SU-DHL-6 (cell line): ENCODE data around the gene SFMBT2.

Source experiments
- H2AFZ ChIP-seq: fragments of 200-600 bp; sonication (generic); 2 replicates; pipeline ENCODE4 v1.6.1; 2014; ENCODE audit warnings: low read depth, mild to moderate bottlenecking, moderate library complexity, mixed read lengths, antibody characterized with exemption, low read length; ENCODE audit not compliant: severe bottlenecking
- H3F3A ChIP-seq: fragments of 200-600 bp; shearing (Covaris generic); 2 replicates; pipeline ENCODE4 v1.6.0; 2016; ENCODE audit warnings: antibody characterized with exemption, mild to moderate bottlenecking; ENCODE audit not compliant: insufficient read depth
- H3K27ac ChIP-seq: fragments of 200-600 bp; sonication (generic); 2 replicates; pipeline ENCODE4 v1.5.1; 2016; ENCODE audit warnings: low read depth, mild to moderate bottlenecking, low read length, moderate library complexity, mixed read lengths
- H3K27me3 ChIP-seq: fragments of 200-600 bp; sonication (generic), shearing (Covaris generic); 2 replicates; pipeline ENCODE4 v1.6.0; 2014; ENCODE audit warnings: mild to moderate bottlenecking, low read length
- H3K36me3 ChIP-seq: fragments of 200-600 bp; sonication (generic); 2 replicates; pipeline ENCODE4 v1.6.1; 2014; ENCODE audit warnings: mild to moderate bottlenecking, low read length, mixed read lengths
- H3K4me2 ChIP-seq: fragments of 300-600, 200-600 bp; shearing (Covaris generic), sonication (generic); 2 replicates; pipeline ENCODE4 v1.6.0; 2014; ENCODE audit warnings: low read length, low read depth, mild to moderate bottlenecking; ENCODE audit not compliant: poor library complexity, severe bottlenecking
- H3K4me3 ChIP-seq: fragments of 200-600 bp; sonication (generic); 2 replicates; pipeline ENCODE4 v1.5.1; 2014; ENCODE audit warnings: antibody characterized with exemption, low read length, mild to moderate bottlenecking, mixed read lengths; ENCODE audit not compliant: insufficient read depth, poor library complexity, severe bottlenecking
- H3K79me2 ChIP-seq: fragments of 200-600 bp; sonication (generic); 2 replicates; pipeline ENCODE4 v1.6.1; 2014; ENCODE audit warnings: mild to moderate bottlenecking, low read length, moderate library complexity; ENCODE audit not compliant: insufficient read depth
- H3K9ac ChIP-seq: fragments of 200-600 bp; sonication (generic); 2 replicates; pipeline ENCODE4 v1.7.0; 2014; ENCODE audit warnings: mild to moderate bottlenecking, low read length
- H3K9me2 ChIP-seq: fragments of 200-600 bp; sonication (generic); replicated peaks from 2 replicates; pipeline ENCODE4 v1.6.1; 2014; ENCODE audit warnings: low read length; ENCODE audit not compliant: insufficient read depth
- H3K9me3 ChIP-seq: fragments of 200-600 bp; sonication (generic); 2 replicates; pipeline ENCODE4 v1.6.1; 2014; ENCODE audit warnings: low read length, mixed read lengths; ENCODE audit not compliant: insufficient read depth
- H4K20me1 ChIP-seq: fragments of 200-600 bp; sonication (generic); 2 replicates; pipeline ENCODE4 v1.6.1; 2014; ENCODE audit warnings: low read depth, mild to moderate bottlenecking, antibody characterized with exemption, low read length, moderate library complexity, mixed read lengths
- CTCF ChIP-seq: fragments of 200-600 bp; sonication (generic); IDR thresholded peaks from one replicate; pipeline ENCODE4 v1.5.1; 2017; ENCODE audit warnings: antibody characterized with exemption, mild to moderate bottlenecking, low read length, moderate library complexity; ENCODE audit not compliant: insufficient read depth, poor library complexity, severe bottlenecking
- EZH2phosphoT487 ChIP-seq: fragments of 200-600 bp; sonication (generic), shearing (Covaris generic); conservative IDR thresholded peaks from 2 replicates; pipeline ENCODE4 v1.6.1; 2018; ENCODE audit warnings: mild to moderate bottlenecking, antibody characterized with exemption, low read length, moderate library complexity, mixed read lengths

SFMBT2 gene

GRCh38 chr10:7410862-7411670 is at the start of gene SFMBT2:
SFMBT2 (minus strand) TSS chr10:7411034; CDS start chr10:7381898, 29,136 bp downstream.
- Histone ChIP-seq H3K4me3 (peak within 1 kb of the TSS; percentile 85), H4K20me1 (peaks cover 8% of the 10 kb centered on the region; the same call in 1 of the 2 replicates), H3K27ac (peak within 1 kb of the TSS; percentile 56), H3K27me3 (no peaks in the 10 kb centered on the region), H3K9me3 (no peaks in the 10 kb centered on the region), H2AFZ (peak within 1 kb of the TSS; percentile 100), H3K79me2 (peaks cover 47% of the 10 kb centered on the region), H3K4me2 (peak within 1 kb of the TSS; percentile 77), H3K36me3 (no peaks in the 10 kb centered on the region), H3F3A (peaks cover 5% of the 10 kb centered on the region), H3K9ac (peak within 1 kb of the TSS; percentile 79), H3K9me2 (no peaks in the 10 kb centered on the region)
- no peak for TF ChIP-seq CTCF
- no peak for TF ChIP-seq EZH2phosphoT487

- Histone ChIP-seq H3K27me3 (no peaks in the 10 kb centered on the region), H3K9me2 (no peaks in the 10 kb centered on the region), H3K4me3 (no peak overlapping the region), H3K36me3 (no peaks in the 10 kb centered on the region), H3F3A (no peaks in the 10 kb centered on the region), H3K9ac (no peak overlapping the region), H2AFZ (no peak overlapping the region), H4K20me1 (no peaks in the 10 kb centered on the region), H3K27ac (no peak overlapping the region), H3K4me2 (no peak overlapping the region), H3K9me3 (no peaks in the 10 kb centered on the region), H3K79me2 (no peaks in the 10 kb centered on the region)
- TF ChIP-seq EZH2phosphoT487 (no peak), CTCF (no peak)
Observed at GRCh38 chr10:7460006-7460405, 49.2 kb upstream of the SFMBT2 start.

GRCh38 chr10:7458556-7458955 is 47.7 kb upstream of the SFMBT2 start:
- H3K36me3 ChIP-seq: no peaks in the 10 kb centered on the region
- H3K79me2 ChIP-seq: no peaks in the 10 kb centered on the region
- H3F3A ChIP-seq: no peaks in the 10 kb centered on the region
- TF ChIP-seq EZH2phosphoT487: no peak
- TF ChIP-seq CTCF: no peak
- no peak overlapping the region for H3K9ac ChIP-seq
- H3K9me2 ChIP-seq: no peaks in the 10 kb centered on the region
- no peaks in the 10 kb centered on the region for H4K20me1 ChIP-seq
- H3K4me3 ChIP-seq: no peak overlapping the region
- H3K9me3 ChIP-seq: no peaks in the 10 kb centered on the region
- H3K27me3 ChIP-seq: no peaks in the 10 kb centered on the region
- H3K4me2 ChIP-seq: no peak overlapping the region
- H2AFZ ChIP-seq: no peak overlapping the region
- H3K27ac ChIP-seq: no peak overlapping the region
